Skin epidermis (tissue), 12 donors: ENCODE data around the gene MTCH1.
"Not testable (repeated sequence)": the region's sequence is repeated elsewhere in the genome, so short reads cannot be mapped to it uniquely, and the experiment has no call there.

Experiments used
- H3K27ac ChIP-seq, 21 experiments: fragments of 200-600 bp; sonication (generic) in 11 of 21; one replicate each; pipeline ENCODE4 v1.5.0; 2020; ENCODE audit warnings: mild to moderate bottlenecking in 3 of 21, inconsistent platforms in 2 of 21, moderate library complexity in 2 of 21
- H3K4me3 ChIP-seq, 7 experiments: fragments of 200-600 bp; sonication (generic) in 2 of 7; one replicate each; pipeline ENCODE4 v1.5.0; 2020; ENCODE audit warnings: inconsistent platforms in 2 of 7, mild to moderate bottlenecking in 2 of 7, moderate library complexity in 1 of 7

The MTCH1 gene

DNA sequence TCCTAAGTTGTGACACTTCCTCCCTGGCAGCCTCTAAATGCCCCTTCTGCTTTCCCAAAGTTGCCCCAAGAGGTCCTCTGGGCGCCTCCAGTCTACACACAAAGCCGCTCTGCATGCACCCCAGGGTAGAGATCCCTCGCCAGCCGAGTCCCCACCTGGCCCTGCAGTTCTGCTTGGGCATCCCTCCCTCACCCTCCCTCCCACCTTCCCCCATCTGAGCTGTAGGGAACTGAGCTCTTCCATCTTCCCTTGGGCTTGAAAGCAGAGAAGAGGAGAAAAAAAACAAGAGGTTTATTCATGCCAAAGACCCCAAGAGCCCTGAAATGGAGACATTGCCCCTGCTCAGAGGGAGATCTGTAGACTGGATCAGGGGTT lies 13.7 kb upstream of the MTCH1 start:
- no peak overlapping the region for H3K27ac ChIP-seq

DNA sequence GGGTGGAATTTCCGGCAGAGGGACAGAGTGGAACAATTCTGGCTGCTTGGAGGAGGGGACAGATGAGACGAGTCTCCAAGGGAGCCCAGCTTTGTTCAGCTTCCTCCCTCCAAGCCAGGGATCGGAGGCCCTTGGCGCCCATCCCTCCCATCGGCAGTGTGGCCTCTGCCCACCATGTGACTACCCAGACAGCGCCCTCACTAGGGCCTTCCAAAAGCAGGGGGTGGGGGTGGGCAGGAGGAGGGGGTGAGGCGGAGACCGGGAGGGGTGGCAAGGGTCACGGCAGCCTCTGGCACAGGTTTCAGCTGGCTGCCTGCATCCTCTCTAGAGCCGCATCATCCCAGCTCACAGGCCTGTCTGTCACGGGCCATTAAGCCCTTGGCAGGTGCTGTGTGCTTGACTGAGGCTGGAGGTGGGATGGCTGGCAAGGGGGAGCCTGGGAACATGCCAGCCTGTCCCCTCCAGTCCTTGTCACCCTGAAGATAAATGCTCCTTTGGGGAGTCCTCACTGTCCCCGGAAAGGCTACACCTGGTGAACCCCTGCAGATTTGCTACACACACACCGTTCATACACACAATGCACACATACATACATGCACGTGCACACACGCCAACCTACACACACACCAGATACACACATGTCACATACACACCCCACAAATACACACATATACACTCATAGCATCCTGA lies 13.2 kb upstream of the MTCH1 start:
- Histone ChIP-seq H3K4me3 (no peak overlapping the region), H3K27ac (peak overlapping the region in 8 of 21 experiments; percentile 4 to 76 (median 63))

More for the DNA sequence above, 13.7 kb upstream of the MTCH1 start:
- H3K4me3 ChIP-seq = no peak overlapping the region

DNA sequence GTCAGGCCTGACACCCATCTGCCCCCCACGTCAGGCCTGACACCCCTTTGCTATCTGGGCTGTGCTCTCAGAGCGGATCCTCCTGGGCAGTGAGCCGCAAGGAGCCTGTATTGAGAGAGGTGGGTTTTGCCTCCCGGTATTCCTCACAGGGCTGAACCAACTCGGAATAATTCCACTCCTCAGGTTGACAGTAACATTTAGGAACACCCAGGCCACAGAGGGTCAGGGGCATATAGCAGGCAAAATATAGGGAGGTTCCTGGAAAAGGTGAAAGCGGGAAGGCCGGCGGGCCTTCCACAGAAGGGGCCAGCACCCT lies 12.7 kb upstream of the MTCH1 start:
- H3K27ac ChIP-seq = peak overlapping the region in 9 of 21 experiments; percentile 4 to 76 (median 63)
- no peak overlapping the region for H3K4me3 ChIP-seq

DNA sequence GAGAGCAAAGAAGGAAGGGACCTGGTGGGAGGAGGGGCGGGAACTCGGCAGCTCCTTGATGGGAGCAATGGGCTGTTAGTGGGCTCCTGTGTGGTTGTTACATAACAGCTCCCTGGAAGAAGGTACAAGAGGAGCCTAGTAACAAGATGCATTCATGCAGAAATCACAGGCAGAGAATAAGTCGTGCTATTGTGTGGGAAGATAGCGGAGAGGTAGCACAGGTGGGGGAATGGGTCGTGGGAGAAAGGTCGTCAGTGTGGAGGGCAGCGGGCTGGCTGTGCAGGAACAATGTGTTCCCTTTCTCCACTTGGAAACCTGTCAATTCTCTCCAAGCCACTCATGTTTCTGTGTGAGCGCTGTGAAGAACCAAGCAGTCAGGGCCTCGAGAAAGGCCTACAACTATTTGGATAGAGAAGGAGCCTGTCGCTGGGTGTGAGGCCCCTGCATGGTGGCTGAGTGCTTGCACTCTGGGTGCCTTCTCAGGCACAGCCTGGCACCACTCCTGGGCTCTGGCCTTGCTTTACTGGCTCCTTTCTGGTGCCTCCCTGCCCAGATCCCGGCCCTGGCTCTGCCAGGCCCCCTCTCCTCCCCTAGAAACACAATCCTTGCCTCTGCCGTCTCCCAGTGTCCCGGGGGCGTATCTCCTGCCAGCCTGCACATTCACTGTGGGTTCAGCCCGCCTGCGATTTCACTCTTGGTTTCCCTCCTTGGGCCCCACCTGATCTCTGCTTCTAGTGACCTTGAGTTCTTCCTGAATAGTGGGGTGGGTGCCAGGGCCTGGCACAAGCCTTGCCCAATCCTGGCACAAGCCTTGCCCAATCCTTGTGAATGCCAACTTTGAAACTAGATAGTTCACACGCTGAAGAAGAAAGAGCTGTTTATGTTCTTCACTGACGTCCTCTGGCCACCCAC lies 12.1 kb upstream of the MTCH1 start:
- Histone ChIP-seq H3K27ac (peak overlapping the region in 10 of 21 experiments; percentile 50 to 76 (median 68)), H3K4me3 (no peak overlapping the region)

DNA sequence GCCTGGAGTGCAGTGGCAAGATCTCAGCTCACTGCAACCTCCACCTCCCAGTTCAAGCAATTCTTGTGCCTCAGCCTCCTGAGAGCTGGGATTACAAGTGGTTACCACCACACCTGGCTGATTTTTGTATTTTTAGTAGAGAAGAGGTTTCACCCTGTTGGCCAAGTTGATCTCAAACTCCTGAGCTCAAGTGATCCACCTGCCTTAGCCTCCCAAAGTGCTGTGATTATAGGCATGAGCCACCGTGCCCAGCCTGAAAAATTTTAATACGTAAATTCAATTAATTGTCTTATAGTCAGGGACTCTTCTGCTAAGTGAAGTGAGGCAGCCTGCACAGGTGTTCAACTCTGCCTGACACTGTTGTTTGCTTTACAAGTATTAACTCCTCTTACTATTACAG lies 4.4 kb upstream of the MTCH1 start:
- H3K4me3 ChIP-seq, H3K27ac ChIP-seq: not testable (repeated sequence)

DNA sequence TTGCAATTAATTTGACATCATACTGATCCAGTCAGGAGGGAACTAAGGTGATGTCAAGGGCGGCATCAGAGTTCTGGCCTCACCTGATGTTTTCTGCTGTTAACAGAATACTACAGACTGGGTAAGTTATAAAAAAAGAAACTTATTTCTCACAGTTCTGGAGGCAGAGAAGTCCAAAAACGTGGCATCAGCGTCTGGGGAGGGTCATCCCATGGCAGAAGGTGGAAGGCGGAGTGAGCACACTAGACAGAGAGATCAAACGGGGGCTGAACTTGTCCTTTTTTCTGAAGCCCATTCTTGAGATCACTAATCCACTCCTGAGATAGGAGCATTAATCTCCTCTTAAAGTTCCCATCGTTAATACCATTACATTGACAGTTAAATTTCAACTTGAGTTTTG lies 3.3 kb upstream of the MTCH1 start:
- no peak overlapping the region for H3K27ac ChIP-seq
- H3K4me3 ChIP-seq = no peak overlapping the region

DNA sequence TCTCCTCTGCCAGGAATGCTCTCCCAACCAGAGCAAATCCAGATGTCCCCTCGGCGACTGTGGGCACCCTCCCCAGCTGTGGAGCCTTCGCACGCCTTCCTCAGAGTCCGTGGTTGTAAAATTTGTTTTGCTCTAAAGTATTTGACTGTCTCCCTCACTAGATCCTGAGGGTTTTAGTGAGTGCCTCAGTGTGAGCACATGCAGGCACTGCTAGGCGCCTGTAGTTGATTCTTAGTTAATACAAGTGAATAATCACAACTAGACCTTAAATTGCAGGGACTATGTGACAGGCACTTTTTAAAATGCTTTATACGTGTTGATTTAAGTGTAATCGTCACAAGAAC lies 680 bp upstream of the MTCH1 start:
- H3K4me3 ChIP-seq = peak overlapping the region; percentile 71 to 100 (median 93)
- peak overlapping the region; percentile 94 to 100 (median 98) for H3K27ac ChIP-seq

DNA sequence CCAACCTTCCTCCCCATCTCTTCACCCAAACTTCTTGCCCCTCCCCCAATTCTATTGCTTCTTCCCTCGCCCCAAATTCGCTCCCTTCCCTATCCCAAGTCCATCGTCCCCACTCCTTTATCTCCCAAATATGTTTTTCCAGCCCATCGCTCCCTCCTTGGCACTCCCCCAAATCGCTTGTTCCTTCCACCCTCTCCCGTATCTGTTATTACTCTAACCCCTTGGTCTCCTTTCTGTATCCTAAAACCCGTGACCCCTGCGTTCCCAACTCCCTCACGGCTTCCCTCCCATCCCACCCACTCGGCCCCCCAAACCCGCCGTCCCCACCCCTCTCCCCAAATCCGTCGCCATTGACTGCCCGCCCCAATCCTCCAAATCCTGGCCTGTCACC lies 584 bp downstream of the MTCH1 start:
- Histone ChIP-seq H3K4me3 (peak overlapping the region; percentile 71 to 100 (median 93)), H3K27ac (peak overlapping the region; percentile 94 to 100 (median 98))

DNA sequence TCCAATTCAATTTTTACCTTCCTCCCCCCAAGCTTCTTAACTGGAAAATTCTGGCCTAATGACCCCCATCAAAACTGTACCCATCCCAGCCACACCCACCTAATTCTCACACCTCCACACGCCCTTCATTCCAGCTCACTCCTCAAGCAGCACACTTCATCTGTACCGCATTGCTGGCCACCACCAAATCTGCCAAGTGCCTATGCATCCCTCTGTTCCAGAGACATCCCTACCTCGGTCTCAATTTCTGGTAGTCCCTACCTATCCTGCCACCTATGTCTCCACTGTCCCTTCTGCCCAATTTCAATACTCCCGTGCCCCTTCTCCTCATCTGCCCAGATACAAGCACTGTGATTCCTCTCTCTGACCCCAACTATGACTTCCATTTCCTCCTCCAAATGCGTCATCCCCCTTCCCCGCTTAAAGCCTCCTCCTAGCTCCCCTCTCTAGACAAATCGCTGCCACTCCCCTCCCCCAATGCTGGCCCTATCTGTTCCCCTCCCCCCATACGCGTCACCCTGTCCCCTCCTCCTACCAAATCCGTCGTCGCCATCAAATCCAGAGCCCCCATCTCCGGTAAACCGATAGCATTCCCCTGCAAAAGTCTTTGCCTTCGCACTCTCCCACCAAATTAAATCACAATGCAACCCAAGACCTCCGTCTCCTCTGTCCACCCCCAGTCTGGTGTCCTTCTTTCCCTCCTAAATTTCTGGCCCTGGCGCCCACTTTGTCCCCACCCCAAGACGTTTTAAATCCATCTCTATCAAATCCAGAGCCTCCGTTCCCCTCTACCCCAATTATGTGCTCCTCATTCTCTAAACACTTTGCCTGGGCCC lies 1.2 kb downstream of the MTCH1 start:
- peak overlapping the region; percentile 71 to 100 (median 93) for H3K4me3 ChIP-seq
- peak overlapping the region in 19 of 21 experiments; percentile 94 to 100 (median 98) for H3K27ac ChIP-seq

DNA sequence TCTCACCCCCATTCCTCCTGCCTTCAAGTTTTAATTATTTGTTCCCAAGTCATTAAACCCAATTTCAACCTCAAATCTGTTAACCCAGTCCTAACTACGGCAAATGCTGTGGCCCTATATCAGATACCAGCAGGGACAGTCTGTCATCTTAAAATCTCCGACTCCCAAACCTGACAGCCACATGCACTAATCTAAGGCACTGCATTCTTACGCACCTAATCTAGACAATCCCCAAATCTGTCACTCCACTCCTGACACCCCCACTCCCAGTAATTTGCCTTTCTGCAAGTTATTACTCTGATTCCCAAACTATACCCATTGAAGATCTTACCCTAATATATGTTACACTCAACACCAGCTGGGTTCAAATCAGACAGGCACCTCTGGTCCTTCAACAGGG lies 2.5 kb downstream of the MTCH1 start:
- no peak overlapping the region for H3K4me3 ChIP-seq
- peak overlapping the region in 1 of 21 experiments; percentile 98 for H3K27ac ChIP-seq

DNA sequence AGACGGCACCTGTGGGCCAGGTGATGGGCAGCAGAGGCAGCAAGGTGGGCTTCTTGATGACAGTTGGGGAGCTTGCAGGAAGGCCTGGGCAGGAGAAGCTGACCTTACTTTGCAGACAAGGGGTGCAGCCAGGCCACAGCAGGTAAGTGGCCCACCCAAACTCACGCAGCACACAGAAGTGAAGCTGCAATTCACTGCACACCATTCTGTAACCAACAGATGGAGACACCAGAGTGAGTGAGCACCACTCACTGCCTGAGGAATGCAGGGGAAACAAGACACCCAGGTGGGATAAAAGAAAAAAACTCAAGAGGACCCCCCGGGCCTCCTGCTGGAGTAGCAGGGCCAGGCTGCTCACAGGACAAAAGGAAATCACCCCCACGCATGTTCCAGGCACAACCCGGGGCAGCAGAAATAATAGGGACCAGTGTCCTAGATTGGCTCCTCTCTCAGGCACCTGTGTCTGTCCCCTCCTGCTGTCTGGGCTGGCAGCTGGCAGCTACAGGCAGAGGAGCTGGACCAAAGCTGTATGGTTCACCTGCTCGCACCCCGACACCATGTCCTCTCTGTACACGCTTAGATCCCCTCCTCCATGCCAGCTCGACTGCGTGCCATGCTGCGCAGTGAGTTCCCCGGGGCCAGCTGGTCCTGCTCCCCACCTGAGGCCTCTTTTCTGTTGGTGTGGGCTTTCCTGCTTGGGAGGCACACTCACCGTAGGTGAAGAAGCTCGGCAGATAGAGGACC lies 4.9 kb downstream of the MTCH1 start:
- Histone ChIP-seq H3K4me3 (no peak overlapping the region), H3K27ac (peak overlapping the region in 2 of 21 experiments; percentile 20)

DNA sequence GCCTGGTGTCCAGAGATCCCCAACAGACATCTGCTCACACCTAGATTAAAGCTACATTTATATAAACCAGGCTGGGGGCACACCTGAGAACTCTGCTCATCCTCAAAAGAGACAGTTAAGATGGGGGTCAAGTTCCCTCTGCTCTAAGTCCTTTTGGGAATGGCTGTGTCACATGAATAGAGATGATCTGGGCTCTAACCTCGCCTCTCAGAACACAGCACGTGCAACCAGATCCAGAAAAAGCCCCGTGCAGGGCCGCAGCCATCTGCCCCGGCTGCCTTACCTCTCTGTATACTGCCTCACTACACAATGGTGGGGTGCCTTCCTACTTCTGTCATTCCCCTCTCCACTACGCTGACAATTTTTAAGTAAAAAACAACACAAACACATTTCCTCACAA lies 5.9 kb downstream of the MTCH1 start:
- no peak overlapping the region for H3K4me3 ChIP-seq
- peak overlapping the region in 2 of 21 experiments; percentile 20 to 40 for H3K27ac ChIP-seq

DNA sequence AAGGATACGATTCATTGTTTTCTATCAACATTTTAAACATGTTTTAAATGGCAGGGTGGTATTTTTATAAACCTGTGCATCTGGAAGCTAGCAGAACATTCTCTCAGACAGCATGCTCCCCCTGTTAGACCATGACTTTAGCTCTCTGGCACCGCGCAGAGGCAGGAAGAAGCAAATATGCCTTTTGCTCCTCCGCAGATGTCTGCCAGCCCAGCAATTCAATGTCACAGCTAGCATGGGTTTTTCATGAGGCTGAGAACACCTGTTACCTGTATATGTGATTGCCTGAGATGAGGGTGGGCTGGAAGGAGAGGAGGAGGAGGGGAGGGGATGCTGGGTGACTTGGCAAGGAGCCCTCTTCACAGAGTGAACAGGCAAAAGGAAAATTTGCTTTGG lies 6.7 kb downstream of the MTCH1 start:
- Histone ChIP-seq H3K27ac (peak overlapping the region in 1 of 21 experiments; percentile 40), H3K4me3 (no peak overlapping the region)

DNA sequence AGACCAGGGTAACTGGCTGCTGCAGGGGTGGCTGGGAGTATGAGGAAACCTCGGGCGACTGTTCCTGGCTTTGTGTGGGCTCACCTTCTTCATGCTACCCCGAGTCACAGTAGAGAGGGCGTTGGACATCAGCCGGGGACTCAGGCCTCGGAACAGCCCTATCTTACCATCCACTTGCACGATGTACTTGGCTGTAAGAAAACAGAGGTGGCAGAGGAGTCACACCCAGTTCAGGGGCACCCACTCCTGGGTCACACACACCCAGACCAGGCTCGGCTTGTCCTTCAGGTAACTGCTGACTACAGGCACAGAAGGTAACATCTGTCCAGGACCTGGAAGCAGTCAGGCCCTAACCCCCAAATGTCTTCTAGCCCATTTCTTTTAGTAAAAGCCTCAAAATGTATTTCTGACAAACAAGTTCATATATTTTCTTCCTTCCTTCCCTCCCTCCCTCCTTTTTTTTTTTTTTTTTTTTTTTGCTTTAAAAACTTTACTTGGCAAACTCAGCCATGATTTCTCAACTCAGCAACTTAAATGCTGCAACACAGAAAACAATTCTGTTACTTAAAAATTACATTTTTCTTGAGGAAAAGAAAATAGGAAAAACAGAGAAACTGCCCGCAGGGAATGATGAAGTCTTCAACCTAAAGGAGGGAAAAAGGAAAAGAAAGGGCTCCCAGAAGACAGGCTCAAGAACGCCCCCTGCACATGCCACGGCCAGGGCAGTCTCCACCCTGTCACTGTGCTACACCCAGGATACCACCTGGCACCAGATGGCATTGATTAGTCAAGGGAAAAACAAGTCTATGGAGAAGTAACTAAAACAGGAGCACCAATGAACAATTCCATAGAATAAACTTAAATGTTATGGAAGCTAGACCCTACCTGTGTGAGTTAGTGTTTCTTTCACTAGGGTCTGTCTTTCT lies 7.3 kb downstream of the MTCH1 start:
- Histone ChIP-seq H3K4me3 (no peak overlapping the region), H3K27ac (peak overlapping the region in 1 of 21 experiments; percentile 25)

DNA sequence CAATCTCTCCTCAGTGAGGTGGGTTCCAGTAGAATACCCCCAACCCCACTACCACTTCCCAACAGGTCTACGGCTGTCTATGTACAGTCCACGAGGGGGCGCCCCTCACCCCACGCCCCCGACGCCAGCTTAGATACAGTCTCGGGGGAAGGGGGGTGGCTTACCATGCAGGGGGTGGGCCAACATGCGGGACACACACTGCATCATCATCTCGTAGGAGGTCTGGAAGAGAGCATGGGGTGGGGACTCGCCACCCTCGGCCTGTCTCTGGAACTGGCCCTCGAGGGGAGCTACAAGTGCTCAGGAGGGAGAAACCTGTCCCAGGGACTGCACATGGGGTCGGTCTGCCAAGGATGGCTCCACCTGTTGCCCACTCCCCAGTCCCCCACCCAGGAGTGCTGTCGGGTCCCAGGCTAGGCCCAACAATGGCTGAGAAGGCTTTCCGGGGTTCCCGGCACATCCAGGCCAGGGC lies 8.5 kb downstream of the MTCH1 start:
- no peak overlapping the region for H3K27ac ChIP-seq
- no peak overlapping the region for H3K4me3 ChIP-seq

DNA sequence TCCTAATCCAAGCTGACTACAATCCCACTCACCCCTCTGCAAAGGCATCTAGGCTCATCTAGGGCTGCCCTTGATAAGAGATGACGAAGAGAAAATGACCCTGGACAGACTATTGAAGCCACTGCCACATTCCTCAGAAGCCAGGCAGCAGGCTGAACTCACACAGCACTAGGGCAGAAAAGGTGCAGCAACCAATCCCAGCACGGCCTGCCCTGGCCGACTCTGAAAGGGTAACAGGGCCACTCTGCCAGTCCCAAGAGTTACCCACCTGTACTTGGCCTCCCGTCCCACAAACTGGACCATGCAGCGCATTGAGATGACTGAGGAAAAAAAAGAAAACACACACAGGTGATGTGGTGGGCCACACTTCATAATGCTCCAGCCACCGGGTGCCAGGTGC lies 9.1 kb downstream of the MTCH1 start:
- no peak overlapping the region for H3K27ac ChIP-seq
- H3K4me3 ChIP-seq = no peak overlapping the region

DNA sequence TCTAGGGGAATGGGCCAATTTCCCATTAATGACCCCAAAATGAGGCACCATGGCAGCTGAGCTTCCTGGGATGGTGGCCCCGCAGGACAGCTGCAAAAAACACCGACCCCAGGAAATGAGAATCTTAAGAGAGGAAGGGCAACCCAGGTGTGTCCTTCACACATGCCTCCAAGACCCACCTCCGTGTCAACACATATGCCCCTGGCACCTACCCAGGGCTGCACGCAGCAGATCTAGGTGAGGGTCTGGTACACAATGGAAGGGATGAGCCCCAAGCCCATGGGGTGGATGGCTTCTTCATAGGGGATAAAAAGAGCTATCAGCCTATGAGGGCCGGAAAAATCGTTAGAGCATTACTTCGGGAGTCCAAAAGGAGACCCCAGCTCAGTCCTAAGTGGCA lies 9.5 kb downstream of the MTCH1 start:
- Histone ChIP-seq H3K4me3 (no peak overlapping the region), H3K27ac (no peak overlapping the region)

DNA sequence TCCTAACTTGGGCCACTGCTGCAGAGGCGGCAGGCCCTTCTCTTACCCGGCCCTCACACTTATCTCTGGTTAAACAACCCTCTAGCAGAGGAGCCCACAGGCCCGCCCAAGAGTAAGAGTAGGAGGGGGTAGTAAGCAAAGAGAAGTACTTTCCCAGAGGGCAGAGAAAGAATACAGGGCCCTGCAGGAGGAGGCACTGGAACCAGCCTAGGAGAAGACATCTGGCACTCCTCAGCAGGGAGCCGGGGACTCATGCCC lies 10.1 kb downstream of the MTCH1 start:
- Histone ChIP-seq H3K4me3 (no peak overlapping the region), H3K27ac (peak overlapping the region in 1 of 21 experiments; percentile 22)
